ENCODE data around the gene FOXP1.
A peak's percentile ranks its signal among the peaks of the same experiment; 100 is the strongest.

Gene FOXP1

DNA sequence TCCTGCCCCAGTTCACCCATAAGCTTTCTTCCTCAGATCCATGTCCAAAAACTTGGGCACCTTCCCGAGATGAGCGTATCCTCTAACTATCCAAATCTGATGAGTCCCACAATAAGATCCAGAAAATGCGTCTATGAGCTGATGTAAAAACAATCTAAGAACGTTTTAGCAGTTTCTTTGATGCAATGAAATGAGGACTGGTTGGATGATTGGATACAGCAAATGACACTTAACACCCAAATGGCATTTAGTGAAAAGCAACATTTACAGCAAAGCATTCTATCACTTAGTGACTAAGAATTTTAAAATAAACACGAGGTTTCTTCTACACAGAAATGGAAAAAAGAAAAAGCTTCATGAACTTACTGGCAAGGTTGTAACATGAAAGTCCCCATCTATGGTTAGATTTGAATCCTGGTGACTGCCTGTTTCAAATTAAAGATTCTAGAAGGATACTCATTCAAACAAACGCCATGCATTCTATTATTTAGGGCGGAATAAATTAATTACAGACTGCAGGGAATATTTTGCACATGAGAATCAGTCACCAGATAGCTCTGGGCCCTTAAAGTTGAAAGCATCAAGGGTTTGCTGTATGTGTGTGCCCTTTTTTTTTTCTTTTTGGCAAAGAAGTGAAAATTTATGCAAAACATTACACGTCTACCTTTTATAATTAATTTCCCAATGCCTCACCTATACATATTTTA is 598.6 kb downstream of the FOXP1 start:
- Histone ChIP-seq H3K4me1 (peaks cover 0 to 100% (median 68%) of the 10 kb centered on the region in 4 donors), H3K27ac (peak overlapping the region; percentile 78 to 90), H3K9me3 (no peaks in the 10 kb centered on the region), H3K27me3 (no peaks in the 10 kb centered on the region), H3K36me3 (peaks cover 4 to 21% (median 21%) of the 10 kb centered on the region in 3 donors), H3K4me3 (no peak overlapping the region)
- no peak for DNase-seq
- intact Hi-C loops (cut with DNase I; ENCODE audit: low total_unique reads), result no loop called here
- TF ChIP-seq, protein P1, sequence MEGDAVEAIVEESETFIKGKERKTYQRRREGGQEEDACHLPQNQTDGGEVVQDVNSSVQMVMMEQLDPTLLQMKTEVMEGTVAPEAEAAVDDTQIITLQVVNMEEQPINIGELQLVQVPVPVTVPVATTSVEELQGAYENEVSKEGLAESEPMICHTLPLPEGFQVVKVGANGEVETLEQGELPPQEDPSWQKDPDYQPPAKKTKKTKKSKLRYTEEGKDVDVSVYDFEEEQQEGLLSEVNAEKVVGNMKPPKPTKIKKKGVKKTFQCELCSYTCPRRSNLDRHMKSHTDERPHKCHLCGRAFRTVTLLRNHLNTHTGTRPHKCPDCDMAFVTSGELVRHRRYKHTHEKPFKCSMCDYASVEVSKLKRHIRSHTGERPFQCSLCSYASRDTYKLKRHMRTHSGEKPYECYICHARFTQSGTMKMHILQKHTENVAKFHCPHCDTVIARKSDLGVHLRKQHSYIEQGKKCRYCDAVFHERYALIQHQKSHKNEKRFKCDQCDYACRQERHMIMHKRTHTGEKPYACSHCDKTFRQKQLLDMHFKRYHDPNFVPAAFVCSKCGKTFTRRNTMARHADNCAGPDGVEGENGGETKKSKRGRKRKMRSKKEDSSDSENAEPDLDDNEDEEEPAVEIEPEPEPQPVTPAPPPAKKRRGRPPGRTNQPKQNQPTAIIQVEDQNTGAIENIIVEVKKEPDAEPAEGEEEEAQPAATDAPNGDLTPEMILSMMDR (IDR thresholded peaks at IDR 0.05), result no peak

DNA sequence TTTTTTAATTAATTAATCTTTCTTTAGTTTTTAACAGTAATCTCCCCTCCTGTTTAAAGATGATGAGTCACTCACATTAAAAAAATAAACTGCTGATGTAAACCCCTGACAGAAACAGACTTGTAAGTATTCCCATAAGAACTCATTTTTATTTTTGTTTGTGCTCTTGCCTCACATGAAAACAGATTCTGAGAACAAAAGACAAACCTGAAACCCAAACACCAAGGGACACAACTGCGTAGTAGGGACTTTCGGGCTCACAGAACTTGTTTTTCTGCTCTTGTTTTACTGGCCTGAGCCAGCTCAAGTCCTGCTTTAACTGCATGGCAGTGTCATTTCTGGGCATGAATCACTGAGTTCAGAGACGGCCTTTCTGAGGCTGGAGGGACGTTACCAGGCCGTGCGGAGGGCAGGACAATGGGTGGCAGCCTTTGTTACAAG is 600.8 kb downstream of the FOXP1 start:
- no peaks in the 10 kb centered on the region for H3K9me3 ChIP-seq
- peak; percentile 53 to 82 for DNase-seq
- peak overlapping the region; percentile 4 to 15 for H3K4me3 ChIP-seq
- no peaks in the 10 kb centered on the region for H3K27me3 ChIP-seq
- H3K4me1 ChIP-seq, result peaks cover 0 to 80% (median 59%) of the 10 kb centered on the region in 4 donors
- intact Hi-C loops (cut with DNase I; ENCODE audit: low total_unique reads), result no loop called here
- H3K36me3 ChIP-seq, result peaks cover 8 to 26% (median 23%) of the 10 kb centered on the region in 3 donors
- H3K27ac ChIP-seq, result peak overlapping the region; percentile 78 to 90
- TF ChIP-seq, protein P1 (IDR thresholded peaks at IDR 0.05), result no peak

DNA sequence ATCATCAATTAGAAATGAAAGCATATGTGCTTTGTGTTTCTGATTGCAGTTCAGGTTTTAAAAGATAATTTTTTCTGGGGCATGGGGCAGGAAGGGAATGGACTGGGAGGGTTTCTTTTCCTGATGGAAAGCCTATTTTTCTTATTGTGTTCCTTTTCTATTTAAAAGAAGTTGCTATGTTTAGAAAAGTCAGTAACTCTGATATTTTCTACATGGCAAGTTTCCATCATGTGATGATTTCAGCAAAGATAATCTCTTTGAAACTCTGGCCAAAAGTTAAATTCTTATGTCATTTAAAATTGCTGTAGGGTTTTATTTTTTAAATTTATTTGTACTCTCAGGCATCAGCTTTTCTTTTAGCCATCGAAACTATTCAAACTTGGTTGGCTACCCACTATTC is 601.2 kb downstream of the FOXP1 start:
- intact Hi-C loops (cut with DNase I; ENCODE audit: low total_unique reads), result no loop called here
- Histone ChIP-seq H3K27ac (peak overlapping the region; percentile 78 to 90), H3K4me1 (peaks cover 0 to 76% (median 58%) of the 10 kb centered on the region in 4 donors), H3K36me3 (peaks cover 12 to 26% (median 23%) of the 10 kb centered on the region in 3 donors), H3K27me3 (no peaks in the 10 kb centered on the region), H3K9me3 (no peaks in the 10 kb centered on the region), H3K4me3 (no peak overlapping the region)
- DNase-seq, result no peak
- TF ChIP-seq, protein P1 (IDR thresholded peaks at IDR 0.05), result no peak

DNA sequence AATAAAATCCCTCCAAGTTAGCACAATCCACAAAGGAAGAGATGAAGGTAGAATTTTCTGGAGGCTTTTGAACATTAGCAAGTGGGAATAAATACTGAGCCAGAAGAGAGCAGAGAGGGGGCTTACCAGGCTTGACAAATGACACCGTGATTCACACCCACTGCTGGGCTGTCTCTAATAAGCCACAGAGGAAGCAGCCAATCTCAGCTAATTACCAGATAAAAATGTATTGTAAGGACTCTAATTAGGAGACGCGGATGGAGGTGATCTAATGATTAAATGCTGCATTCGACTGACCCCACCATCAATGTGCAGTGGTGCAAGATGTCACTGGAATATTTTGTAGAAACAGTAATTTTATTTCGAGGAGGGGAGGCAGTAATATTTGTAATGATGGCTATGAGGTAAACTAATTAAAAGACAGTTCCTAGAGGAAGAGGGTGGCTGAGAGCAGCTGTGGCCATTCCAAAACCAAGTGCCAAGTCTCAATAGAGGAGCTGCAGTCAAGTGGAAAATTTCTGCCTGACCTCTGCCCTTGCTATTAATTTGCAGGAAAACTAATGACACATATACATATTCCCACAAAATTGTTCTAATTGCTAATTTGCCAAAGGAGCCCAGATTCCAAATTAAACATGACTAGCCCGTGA is 602.2 kb downstream of the FOXP1 start:
- no peaks in the 10 kb centered on the region for H3K27me3 ChIP-seq
- peak overlapping the region; percentile 78 to 90 for H3K27ac ChIP-seq
- peaks cover 0 to 66% (median 53%) of the 10 kb centered on the region in 4 donors for H3K4me1 ChIP-seq
- DNase-seq, result no peak
- intact Hi-C loops (cut with DNase I; ENCODE audit: low total_unique reads), result no loop called here
- peaks cover 22 to 32% (median 25%) of the 10 kb centered on the region in 3 donors for H3K36me3 ChIP-seq
- TF ChIP-seq, protein P1 (IDR thresholded peaks at IDR 0.05), result no peak
- H3K9me3 ChIP-seq, result no peaks in the 10 kb centered on the region
- H3K4me3 ChIP-seq, result no peak overlapping the region

DNA sequence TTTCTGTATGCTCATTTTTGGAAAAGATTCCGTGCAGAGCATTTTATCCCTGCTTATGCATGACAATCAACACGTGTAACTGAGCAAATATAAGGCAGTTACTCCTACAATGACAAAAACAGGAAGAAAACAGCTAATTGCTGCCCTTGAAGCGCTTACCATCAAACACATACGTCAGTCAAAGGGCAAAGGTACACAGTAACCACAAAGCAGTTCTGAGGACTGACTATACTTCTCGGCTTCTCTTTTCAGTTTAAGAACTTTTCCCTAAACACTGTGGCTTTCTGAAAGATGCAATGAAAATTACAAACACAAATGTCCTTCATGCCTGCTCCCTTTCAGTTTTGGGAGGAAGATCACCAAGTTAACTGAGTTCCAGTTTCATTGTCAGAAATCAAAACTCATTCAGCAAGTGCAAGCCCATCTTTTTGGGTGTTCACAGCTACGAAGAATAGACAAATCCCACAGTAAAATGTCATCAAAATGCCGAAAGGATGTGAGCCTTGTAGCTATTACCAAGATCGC is 602.8 kb downstream of the FOXP1 start:
- H3K36me3 ChIP-seq, result peaks cover 26 to 34% (median 28%) of the 10 kb centered on the region in 3 donors
- intact Hi-C loops (cut with DNase I; ENCODE audit: low total_unique reads), result no loop called here
- no peak for DNase-seq
- H3K4me1 ChIP-seq, result peaks cover 0 to 60% (median 48%) of the 10 kb centered on the region in 4 donors
- H3K27ac ChIP-seq, result peak overlapping the region; percentile 2 to 78
- no peaks in the 10 kb centered on the region for H3K27me3 ChIP-seq
- TF ChIP-seq, protein P1 (IDR thresholded peaks at IDR 0.05), result no peak
- H3K9me3 ChIP-seq, result no peaks in the 10 kb centered on the region
- H3K4me3 ChIP-seq, result no peak overlapping the region

All from tibial artery (tissue), 4 donors.